NB4 (cell line): ENCODE measurements around the gene TTLL7.

Experiments used
- CTCF ChIP-seq: IDR thresholded peaks from one replicate; pipeline ENCODE4 v1.5.1; 2012; ENCODE audit warnings: low read depth, low read length
- MAX ChIP-seq: IDR thresholded peaks from 2 replicates; pipeline ENCODE4 v1.6.1; 2011; ENCODE audit warnings: low read depth, low read length
- MYC ChIP-seq: IDR thresholded peaks from 2 replicates; pipeline ENCODE4 v1.6.1; 2011; ENCODE audit warnings: low read depth, low read length
- POLR2A ChIP-seq: IDR thresholded peaks from 2 replicates; pipeline ENCODE4 v1.6.1; 2011; ENCODE audit warnings: mild to moderate bottlenecking; ENCODE audit not compliant: insufficient read length; ENCODE audit errors: extremely low read depth

GRCh38 chr1:84013708-84014107 is 14.8 kb upstream of the TTLL7 start:
- TF ChIP-seq CTCF: no peak
- TF ChIP-seq POLR2A: no peak
- TF ChIP-seq MYC: no peak
- TF ChIP-seq MAX: no peak
